Retinal pigment epithelial cell (primary cell): ENCODE measurements around the gene SPOP.
A peak's percentile ranks its signal among the peaks of the same experiment; 100 is the strongest.

Experiments
- DNase-seq: peaks from one replicate; pipeline ENCODE4 v3.0.0-alpha.2; 2010; ENCODE audit warnings: low read depth
- H3K4me3 ChIP-seq: 2 replicates; pipeline ENCODE4 v1.5.1; 2011; ENCODE audit warnings: mild to moderate bottlenecking, low read length, control low read depth, moderate library complexity
- CTCF ChIP-seq: conservative IDR thresholded peaks from 2 replicates; pipeline ENCODE4 v1.5.1; 2011; ENCODE audit warnings: low read depth, low read length, control low read depth, inconsistent platforms

Gene SPOP

GRCh38 chr17:49695698-49696232, 17.9 kb upstream of the SPOP start:
- no peak for TF ChIP-seq CTCF
- no peak overlapping the region for H3K4me3 ChIP-seq
- no peak for DNase-seq

- DNase-seq, result no peak
- TF ChIP-seq CTCF, result peak; percentile 88
- no peak overlapping the region for H3K4me3 ChIP-seq
Observed at GRCh38 chr17:49694847-49695697, 17.2 kb upstream of the SPOP start.

- DNase-seq, result no peak
- no peak overlapping the region for H3K4me3 ChIP-seq
- no peak for TF ChIP-seq CTCF
Observed at GRCh38 chr17:49692751-49693150, 14.9 kb upstream of the SPOP start.

GRCh38 chr17:49691677-49692191, 13.8 kb upstream of the SPOP start:
- no peak overlapping the region for H3K4me3 ChIP-seq
- no peak for TF ChIP-seq CTCF

GRCh38 chr17:49691086-49691676, 13.3 kb upstream of the SPOP start:
- H3K4me3 ChIP-seq, result no peak overlapping the region
- DNase-seq, result no peak
- TF ChIP-seq CTCF, result no peak

More at GRCh38 chr17:49691677-49692191, 13.8 kb upstream of the SPOP start:
- DNase-seq, result no peak

- TF ChIP-seq CTCF, result no peak
- no peak for DNase-seq
- no peak overlapping the region for H3K4me3 ChIP-seq
Observed at GRCh38 chr17:49690256-49690655, 12.4 kb upstream of the SPOP start.
